Breast epithelium (tissue), 3 donors: ENCODE results near the gene SLC26A2.

Experiments used
- CTCF ChIP-seq, 3 donors: fragments of 450-650 bp; IDR thresholded peaks; one replicate each; pipeline ENCODE4 v1.5.1; 2016 to 2017; ENCODE audit warnings: antibody characterized with exemption in 3 of 3, mild to moderate bottlenecking in 3 of 3, moderate library complexity in 3 of 3
- POLR2AphosphoS5 ChIP-seq, 3 donors: sonication (generic); formaldehyde crosslinking; IDR thresholded peaks; one replicate each; pipeline ENCODE4 v1.6.1; 2017; ENCODE audit warnings: antibody characterized with exemption in 3 of 3

- TF ChIP-seq POLR2AphosphoS5 (IDR thresholded peaks at IDR 0.05) (no peak), CTCF (IDR thresholded peaks at IDR 0.05) (no peak)
Measured at GRCh38 chr5:150014456-150014855, 53.9 kb downstream of the SLC26A2 start.
